Measurements from ENCODE around the gene CECR2.

CECR2 gene

GRCh38 chr22:17554814-17555213, 185.6 kb downstream of the CECR2 start:
- TF ChIP-seq FOXM1 (IDR thresholded peaks at IDR 0.05; ENCODE audit: borderline replicate concordance, low read depth), result no peak
- TF ChIP-seq, protein P1, sequence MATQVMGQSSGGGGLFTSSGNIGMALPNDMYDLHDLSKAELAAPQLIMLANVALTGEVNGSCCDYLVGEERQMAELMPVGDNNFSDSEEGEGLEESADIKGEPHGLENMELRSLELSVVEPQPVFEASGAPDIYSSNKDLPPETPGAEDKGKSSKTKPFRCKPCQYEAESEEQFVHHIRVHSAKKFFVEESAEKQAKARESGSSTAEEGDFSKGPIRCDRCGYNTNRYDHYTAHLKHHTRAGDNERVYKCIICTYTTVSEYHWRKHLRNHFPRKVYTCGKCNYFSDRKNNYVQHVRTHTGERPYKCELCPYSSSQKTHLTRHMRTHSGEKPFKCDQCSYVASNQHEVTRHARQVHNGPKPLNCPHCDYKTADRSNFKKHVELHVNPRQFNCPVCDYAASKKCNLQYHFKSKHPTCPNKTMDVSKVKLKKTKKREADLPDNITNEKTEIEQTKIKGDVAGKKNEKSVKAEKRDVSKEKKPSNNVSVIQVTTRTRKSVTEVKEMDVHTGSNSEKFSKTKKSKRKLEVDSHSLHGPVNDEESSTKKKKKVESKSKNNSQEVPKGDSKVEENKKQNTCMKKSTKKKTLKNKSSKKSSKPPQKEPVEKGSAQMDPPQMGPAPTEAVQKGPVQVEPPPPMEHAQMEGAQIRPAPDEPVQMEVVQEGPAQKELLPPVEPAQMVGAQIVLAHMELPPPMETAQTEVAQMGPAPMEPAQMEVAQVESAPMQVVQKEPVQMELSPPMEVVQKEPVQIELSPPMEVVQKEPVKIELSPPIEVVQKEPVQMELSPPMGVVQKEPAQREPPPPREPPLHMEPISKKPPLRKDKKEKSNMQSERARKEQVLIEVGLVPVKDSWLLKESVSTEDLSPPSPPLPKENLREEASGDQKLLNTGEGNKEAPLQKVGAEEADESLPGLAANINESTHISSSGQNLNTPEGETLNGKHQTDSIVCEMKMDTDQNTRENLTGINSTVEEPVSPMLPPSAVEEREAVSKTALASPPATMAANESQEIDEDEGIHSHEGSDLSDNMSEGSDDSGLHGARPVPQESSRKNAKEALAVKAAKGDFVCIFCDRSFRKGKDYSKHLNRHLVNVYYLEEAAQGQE (IDR thresholded peaks at IDR 0.05; ENCODE audit: low read depth), result no peak
- TF ChIP-seq USF1 (IDR thresholded peaks at IDR 0.05), result no peak
- TF ChIP-seq TEAD4 (IDR thresholded peaks at IDR 0.05), result no peak
- TF ChIP-seq NFIC (IDR thresholded peaks at IDR 0.05), result no peak
- TF ChIP-seq EP300 (IDR thresholded peaks at IDR 0.05; ENCODE audit: borderline replicate concordance), result no peak
- TF ChIP-seq, protein P2, sequence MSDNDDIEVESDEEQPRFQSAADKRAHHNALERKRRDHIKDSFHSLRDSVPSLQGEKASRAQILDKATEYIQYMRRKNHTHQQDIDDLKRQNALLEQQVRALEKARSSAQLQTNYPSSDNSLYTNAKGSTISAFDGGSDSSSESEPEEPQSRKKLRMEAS (IDR thresholded peaks at IDR 0.05), result no peak
- no peak for TF ChIP-seq CREB1 (IDR thresholded peaks at IDR 0.05; ENCODE audit: low read depth)
- TF ChIP-seq EGR1 (IDR thresholded peaks at IDR 0.05), result no peak
- TF ChIP-seq TCF12 (IDR thresholded peaks at IDR 0.05; ENCODE audit: low read depth), result no peak
- TF ChIP-seq TAF1 (IDR thresholded peaks at IDR 0.05; ENCODE audit: low read depth), result no peak
- no peak for TF ChIP-seq ZBTB7A (IDR thresholded peaks at IDR 0.05; ENCODE audit: low read depth)
- TF ChIP-seq RAD21 (IDR thresholded peaks at IDR 0.05; ENCODE audit: low read depth), result no peak

DNA sequence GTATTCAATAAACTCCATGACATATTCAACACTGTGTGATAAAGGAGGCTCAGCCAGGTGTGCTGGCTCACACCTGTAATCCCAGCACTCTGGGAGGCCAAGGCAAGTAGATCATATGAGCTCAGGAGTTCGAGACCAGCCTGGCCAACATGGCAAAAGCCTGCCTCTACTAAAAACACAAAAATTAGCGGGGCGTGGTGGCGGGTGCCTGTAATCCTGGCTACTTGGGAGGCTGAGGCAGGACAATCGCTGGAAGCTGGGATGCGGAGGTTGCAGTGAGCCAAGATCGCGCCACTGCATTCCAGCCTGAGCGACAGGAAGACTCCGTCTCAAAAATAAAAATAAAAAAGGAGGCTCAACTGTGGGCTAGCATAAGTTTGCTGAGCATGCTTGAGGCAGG, 189.9 kb downstream of the CECR2 start:
- TF ChIP-seq, protein P1 (IDR thresholded peaks at IDR 0.05; ENCODE audit: low read depth), result no peak
- no peak for TF ChIP-seq TEAD4 (IDR thresholded peaks at IDR 0.05)
- TF ChIP-seq TCF12 (IDR thresholded peaks at IDR 0.05; ENCODE audit: low read depth), result no peak
- TF ChIP-seq YY1 (IDR thresholded peaks at IDR 0.05; ENCODE audit: low read depth), result no peak
- TF ChIP-seq CREB1 (IDR thresholded peaks at IDR 0.05; ENCODE audit: low read depth), result no peak
- no peak for TF ChIP-seq ZBTB7A (IDR thresholded peaks at IDR 0.05; ENCODE audit: low read depth)
- TF ChIP-seq, protein P2 (IDR thresholded peaks at IDR 0.05), result no peak
- TF ChIP-seq CEBPB (IDR thresholded peaks at IDR 0.05), result no peak
- TF ChIP-seq EGR1 (IDR thresholded peaks at IDR 0.05), result no peak
- TF ChIP-seq EP300 (IDR thresholded peaks at IDR 0.05; ENCODE audit: borderline replicate concordance), result no peak
- no peak for TF ChIP-seq NFIC (IDR thresholded peaks at IDR 0.05)
- no peak for TF ChIP-seq USF1 (IDR thresholded peaks at IDR 0.05)

DNA sequence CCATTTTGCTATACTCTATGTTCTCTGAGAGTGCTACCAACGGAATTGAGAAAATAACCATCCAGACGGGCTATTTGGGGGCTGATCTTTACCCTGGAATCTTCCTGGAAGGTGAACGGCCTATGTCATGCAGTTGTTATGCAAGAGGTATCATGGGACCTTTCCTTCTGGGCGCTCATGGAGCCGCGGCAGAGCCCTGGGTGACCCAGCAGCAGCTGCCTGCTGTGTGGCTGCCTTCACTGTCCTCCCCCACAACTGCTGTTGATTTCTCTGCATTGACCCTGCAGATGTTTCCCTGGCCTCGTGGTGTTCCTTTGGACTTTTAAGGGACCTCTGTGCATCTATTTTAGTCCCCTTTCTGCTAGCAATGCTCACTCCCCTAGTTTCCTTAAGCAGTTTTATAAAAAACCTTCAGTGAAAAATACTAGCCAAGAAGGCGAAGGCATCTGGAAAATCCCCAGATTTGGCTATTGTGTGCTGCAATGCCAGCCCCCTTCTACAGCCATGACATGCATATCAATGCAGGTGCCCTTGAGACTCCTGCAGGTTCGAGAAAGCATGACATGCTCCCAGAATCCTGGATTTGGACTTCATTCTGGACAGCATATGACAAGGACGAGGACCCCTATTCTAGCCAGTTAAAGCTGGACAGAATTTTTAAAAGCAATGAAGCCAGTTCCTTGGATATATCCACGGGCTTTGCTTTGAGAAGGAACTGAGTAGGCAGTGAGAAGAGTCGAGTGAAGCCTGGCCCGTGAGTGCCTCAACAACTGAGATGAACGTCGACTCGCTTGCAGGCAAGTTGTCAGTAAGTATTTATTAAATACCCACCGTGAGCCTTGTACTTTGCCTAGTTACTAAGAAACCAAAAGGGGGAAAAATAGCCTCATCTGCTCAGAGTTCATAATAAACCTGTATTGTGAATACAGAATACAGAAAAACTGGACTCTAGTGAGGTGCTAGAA, 193.9 kb downstream of the CECR2 start, which contains the start of gene SLC25A18:
SLC25A18 (plus strand) TSS at position 593 of the 965 bp plus-strand sequence. CDS start 16,447 bp downstream, outside the sequence.
- TF ChIP-seq USF1 (IDR thresholded peaks at IDR 0.05), result no peak
- TF ChIP-seq, protein P1 (IDR thresholded peaks at IDR 0.05; ENCODE audit: low read depth), result no peak
- no peak for TF ChIP-seq NFIC (IDR thresholded peaks at IDR 0.05)
- no peak for TF ChIP-seq TCF12 (IDR thresholded peaks at IDR 0.05; ENCODE audit: low read depth)
- TF ChIP-seq CEBPB (IDR thresholded peaks at IDR 0.05), result no peak
- no peak for TF ChIP-seq TAF1 (IDR thresholded peaks at IDR 0.05; ENCODE audit: low read depth)
- no peak for TF ChIP-seq TEAD4 (IDR thresholded peaks at IDR 0.05)
- TF ChIP-seq EGR1 (IDR thresholded peaks at IDR 0.05), result no peak
- TF ChIP-seq EP300 (IDR thresholded peaks at IDR 0.05; ENCODE audit: borderline replicate concordance), result no peak
- no peak for TF ChIP-seq FOXM1 (IDR thresholded peaks at IDR 0.05; ENCODE audit: borderline replicate concordance, low read depth)
- no peak for TF ChIP-seq ZBTB7A (IDR thresholded peaks at IDR 0.05; ENCODE audit: low read depth)
- TF ChIP-seq, protein P2 (IDR thresholded peaks at IDR 0.05), result no peak
- TF ChIP-seq CREB1 (IDR thresholded peaks at IDR 0.05; ENCODE audit: low read depth), result no peak
- no peak for TF ChIP-seq YY1 (IDR thresholded peaks at IDR 0.05; ENCODE audit: low read depth)
- TF ChIP-seq RAD21 (IDR thresholded peaks at IDR 0.05; ENCODE audit: low read depth), result no peak
